Stimulated activated CD8-positive, alpha-beta memory T cell treated with anti-CD3 and anti-CD28 coated beads, Interleukin-4, amount 100 ng/mL, for 1 hour (primary cell): Measurements from ENCODE around the gene KSR2.
"Not testable (repeated sequence)": the region's sequence is repeated elsewhere in the genome, so short reads cannot be mapped to it uniquely, and the experiment has no call there.

Experiments used
- DNase-seq, 2 donors: peaks; one replicate each; pipeline ENCODE4 v3.0.0-alpha.2; 2020; ENCODE audit warnings: low read depth in 2 of 2, low spot score in 1 of 2

Gene KSR2

GRCh38 chr12:117762143-117762542 is 206.6 kb downstream of the KSR2 start:
- no peak for DNase-seq

- no peak for DNase-seq
These were observed 207.2 kb downstream of the KSR2 start for GRCh38 chr12:117761528-117762100.

- no peak for DNase-seq
These were observed 207.8 kb downstream of the KSR2 start for GRCh38 chr12:117760990-117761389.

- DNase-seq = no peak
These were observed 218.1 kb downstream of the KSR2 start for GRCh38 chr12:117750657-117751056.

DNA sequence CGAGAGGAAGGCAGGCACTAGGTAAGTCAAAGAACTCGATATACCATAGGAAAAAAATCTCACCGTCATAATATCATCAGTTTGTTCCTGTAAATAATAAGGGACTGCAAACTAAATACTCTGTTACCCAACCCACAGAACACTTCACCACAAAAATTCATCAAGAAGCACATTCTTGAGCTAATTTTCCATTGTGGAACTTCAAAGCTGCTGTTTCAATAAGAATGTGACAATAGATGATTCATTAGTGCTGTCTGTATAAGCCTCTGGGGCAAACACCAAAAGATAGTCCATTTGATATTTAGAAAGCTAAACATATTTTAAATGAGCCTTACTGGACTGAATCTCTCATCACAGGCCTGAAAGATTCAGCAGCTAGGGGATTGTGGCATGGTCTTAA is 219.4 kb downstream of the KSR2 start:
- no peak for DNase-seq

DNA sequence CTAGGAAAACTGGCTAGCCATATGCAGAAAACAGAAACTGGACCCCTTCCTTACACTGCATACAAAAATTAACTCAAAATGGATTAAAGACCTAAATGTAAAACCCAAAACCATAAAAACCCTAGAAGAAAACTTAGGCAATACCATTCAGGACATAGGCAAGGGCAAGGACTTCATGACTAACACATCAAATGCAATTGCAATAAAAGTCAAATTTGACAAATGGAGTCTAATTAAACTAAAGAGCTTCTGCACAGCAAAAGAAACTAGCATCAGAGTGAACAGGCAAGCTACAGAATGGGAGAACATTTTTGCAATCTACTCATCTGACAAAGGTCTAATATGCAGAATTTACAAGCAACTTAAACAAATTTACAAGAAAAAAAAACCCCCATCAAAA is 222.4 kb downstream of the KSR2 start:
- not testable (repeated sequence) for DNase-seq

GRCh38 chr12:117744418-117744817 is 224.4 kb downstream of the KSR2 start:
- no peak for DNase-seq

GRCh38 chr12:117743761-117744160 is 225.0 kb downstream of the KSR2 start:
- no peak for DNase-seq

- no peak for DNase-seq
These were observed 226.1 kb downstream of the KSR2 start for GRCh38 chr12:117742721-117743120.

DNA sequence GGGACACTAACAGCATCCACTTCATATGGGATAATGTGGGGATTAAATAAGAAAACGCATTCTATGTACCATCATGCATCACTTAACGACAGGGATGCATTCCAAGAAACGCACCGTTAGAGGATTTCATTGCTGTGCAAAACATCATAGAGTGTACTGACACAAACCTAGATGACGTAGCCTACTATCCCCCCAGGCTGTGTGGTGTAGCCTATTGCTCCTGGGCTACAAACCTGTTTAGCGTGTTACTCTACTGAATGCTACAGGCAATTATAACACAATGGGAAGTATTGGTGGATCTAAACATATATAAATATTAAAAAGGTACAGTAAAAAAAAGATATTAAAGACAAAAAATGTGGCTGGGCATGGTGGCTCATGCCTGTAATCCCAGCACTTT is 230.6 kb downstream of the KSR2 start:
- no peak for DNase-seq

DNA sequence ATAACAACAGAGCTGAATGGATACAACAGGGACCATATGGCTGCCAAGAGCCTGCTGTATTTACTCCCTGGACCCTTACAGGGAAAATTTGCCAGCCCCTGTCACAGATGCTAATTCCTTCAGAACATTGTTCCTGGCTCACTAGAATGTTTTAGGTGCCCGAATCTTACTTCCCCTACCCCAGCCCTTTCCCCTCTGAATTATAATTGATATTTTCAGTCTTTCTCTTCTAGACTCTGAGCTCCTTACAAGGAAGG is 235.3 kb downstream of the KSR2 start:
- DNase-seq = no peak

DNA sequence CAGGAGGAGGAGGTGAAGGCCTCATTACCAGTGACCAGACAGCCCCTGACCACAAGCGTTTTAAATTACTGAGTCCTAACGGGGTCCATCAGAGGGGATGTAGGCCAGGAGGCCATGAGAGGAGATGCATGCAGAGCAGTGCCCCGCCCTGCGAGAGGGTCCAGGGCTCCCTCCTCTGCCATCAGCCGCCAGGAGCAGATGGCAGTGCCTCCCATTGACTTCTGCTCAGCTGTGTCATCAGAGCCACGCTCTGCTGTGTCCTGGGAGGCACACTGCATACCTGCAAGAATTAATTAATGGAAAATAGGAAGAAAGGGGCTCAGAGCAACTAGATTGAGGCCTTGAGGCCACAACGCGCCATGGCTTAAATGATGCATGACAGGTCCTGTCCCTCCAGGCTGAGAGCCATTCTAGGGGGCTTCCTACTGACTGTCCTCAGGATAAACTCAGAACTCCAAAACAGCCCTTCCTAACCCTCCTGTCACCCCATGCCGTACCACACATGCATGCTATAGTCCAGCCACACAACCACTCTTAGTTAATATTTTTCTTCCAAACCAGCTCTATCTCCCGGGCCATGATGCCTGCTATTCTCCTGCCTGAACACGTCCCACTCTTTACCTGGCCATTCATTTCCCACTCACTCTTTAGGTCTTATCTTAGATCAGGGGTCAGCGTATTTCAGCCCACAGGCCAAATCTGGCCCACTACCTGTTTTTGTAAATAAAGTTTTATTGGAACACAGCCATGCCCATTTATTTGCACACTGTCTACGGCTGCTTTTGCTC is 235.8 kb downstream of the KSR2 start:
- no peak for DNase-seq

DNA sequence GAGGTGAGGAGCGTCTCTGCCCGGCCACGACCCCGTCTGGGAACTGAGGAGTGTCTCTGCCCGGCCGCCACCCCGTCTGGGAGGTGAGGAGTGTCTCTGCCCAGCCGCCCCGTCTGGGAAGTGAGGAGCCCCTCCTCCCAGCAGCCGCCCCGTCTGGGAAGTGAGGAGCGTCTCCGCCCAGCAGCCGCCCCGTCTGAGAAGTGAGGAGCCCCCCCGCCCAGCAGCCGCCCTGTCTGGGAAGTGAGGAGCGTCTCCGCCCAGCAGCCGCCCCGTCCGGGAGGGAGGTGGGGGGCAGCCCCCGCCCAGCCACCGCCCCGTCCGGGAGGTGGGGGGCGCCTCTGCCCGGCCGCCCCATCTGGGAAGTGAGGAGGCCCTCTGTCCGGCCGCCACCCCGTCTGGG is 237.7 kb downstream of the KSR2 start:
- DNase-seq = not testable (repeated sequence)

DNA sequence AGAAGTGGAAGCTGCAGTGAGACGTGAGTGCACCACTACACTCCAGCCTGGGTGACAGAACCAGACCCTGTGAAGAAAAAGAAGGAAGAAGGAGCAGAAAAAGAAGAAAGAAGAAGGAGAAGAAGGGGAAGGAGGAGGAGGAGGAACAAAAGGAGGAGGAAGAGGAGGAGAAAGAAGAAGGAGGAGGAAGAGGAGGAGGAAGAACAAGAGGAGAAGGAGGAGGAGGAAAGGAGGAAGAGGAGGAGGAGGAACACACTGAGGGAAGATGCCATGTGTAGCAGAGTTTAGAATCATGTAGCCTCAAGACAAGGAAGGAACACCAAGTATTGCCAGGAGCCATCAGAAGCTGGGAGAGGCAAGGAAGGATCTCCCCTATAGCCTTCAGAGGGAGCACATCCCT is 241.5 kb downstream of the KSR2 start:
- no peak for DNase-seq

- no peak for DNase-seq
These were observed 244.2 kb downstream of the KSR2 start for GRCh38 chr12:117724543-117724942.

DNA sequence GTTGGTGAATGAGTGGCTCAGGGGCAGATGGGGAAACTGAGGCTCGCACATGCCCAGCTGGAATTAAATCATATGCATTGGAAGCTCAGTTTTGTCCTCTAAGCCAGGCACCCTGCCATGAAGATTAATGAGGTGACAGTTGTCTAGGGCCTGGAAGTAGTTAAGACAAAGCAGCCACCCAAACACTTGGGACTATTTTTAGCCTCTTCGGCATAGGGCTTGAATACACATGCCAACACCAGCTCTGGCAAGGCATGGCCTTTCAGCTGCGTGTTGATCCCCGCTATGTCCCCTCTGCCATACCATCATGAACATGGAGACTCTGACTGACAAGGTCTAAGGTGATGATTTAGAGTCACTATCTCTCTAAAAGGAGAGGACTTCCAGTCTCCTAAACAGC is 250.2 kb downstream of the KSR2 start:
- DNase-seq = no peak

DNA sequence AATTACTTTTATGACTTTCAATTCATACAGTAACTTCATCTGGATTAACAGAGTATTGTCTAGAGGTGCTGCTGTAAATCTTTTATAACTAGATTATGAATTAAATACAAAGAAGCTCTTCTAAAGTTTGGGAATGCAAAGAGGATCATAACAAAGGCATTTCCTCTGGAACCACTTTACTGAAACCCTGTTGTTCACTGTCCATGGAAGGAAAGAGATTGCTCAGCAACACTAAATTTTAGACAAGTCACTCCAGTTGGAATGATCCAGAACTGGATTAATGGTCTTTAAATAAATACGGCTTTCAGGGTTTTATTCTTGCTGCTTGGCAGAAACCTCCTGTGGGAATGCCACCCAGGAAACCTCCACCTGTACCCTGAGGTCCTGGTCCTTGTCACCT is 250.6 kb downstream of the KSR2 start:
- no peak for DNase-seq

- no peak for DNase-seq
These were observed 254.6 kb downstream of the KSR2 start for GRCh38 chr12:117714203-117714602.

- DNase-seq = no peak
These were observed 258.7 kb downstream of the KSR2 start for GRCh38 chr12:117710121-117710520.

DNA sequence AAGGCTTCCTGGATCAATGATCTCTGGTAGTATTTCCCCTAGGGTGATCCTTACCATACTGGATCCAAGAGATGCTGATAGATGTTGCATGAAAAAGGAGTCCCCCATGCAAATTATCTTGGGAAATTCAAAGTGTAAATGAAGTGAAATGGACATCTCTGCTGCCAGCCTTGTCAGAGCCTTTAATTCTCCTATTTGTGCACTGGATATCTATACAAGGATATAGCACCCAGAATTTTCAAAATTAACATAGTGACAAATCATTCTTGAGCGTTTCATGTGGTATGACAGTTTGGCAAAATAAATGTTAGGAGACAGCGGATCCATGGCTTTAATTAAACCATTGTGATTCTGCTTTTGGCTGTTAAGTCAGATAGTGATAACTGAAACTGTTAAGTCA is 260.9 kb downstream of the KSR2 start:
- no peak for DNase-seq

GRCh38 chr12:117703584-117703983 is 265.2 kb downstream of the KSR2 start:
- DNase-seq = no peak

DNA sequence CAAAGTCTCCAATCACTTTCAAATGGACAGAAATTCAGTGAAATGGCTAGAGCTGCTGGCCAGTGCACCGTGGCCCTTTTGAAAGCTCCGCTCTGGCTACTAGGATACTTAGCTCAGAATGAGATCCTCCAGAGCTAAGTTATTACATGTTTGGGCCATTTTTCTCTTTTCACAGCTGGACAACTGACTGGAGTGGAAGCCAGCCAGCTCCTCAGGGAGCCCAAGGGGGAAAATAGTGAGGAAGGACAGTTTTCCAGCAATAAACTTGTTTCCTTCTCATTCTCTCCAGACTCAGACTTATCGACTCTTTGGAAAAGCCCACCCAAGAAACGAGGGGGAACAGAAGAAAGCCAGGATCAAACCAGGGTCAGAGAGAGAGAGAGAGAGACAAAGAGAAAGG is 266.0 kb downstream of the KSR2 start:
- DNase-seq = no peak

GRCh38 chr12:117699575-117699974 is 269.2 kb downstream of the KSR2 start:
- no peak for DNase-seq
